ENCODE measurements around the gene FAM221A.

GRCh38 chr7:23709081-23709750 is 29.2 kb downstream of the FAM221A start:
- TF ChIP-seq CTCF (conservative IDR thresholded peaks at IDR 0.05; ENCODE audit: low read length): no peak
- TF ChIP-seq EZH2phosphoT487 (IDR thresholded peaks at IDR 0.05; ENCODE audit: borderline replicate concordance, low read depth, low read length): no peak
